Central memory CD8-positive, alpha-beta T cell (primary cell): ENCODE results near the gene ISG15.
"Not testable (repeated sequence)": the region's sequence is repeated elsewhere in the genome, so short reads cannot be mapped to it uniquely, and the experiment has no call there.

Source experiments
- ATAC-seq: fragments of 150-1000 bp; cut with Tn5 transposase; replicated peaks from 2 replicates; pipeline ENCODE4 v1.10.0; 2022; ENCODE audit warnings: mild to moderate bottlenecking, moderate FRiP score, moderate number of reproducible peaks; ENCODE audit not compliant: poor library complexity, severe bottlenecking; ENCODE audit errors: extremely low read depth
- DNase-seq, 2 donors: peaks; one replicate each; pipeline ENCODE4 v3.0.0; 2021; ENCODE audit warnings: low spot score in 2 of 2
- H3K27ac Mint-ChIP-seq: one replicate; pipeline ENCODE4 v1.8.0; 2022; ENCODE audit warnings: low read depth, mild to moderate bottlenecking, moderate library complexity, mixed read lengths
- H3K27me3 Mint-ChIP-seq: one replicate; pipeline ENCODE4 v1.8.0; 2022; ENCODE audit warnings: mixed read lengths
- H3K36me3 Mint-ChIP-seq: one replicate; pipeline ENCODE4 v1.8.0; 2022; ENCODE audit warnings: mild to moderate bottlenecking, moderate library complexity, mixed read lengths; ENCODE audit not compliant: insufficient read depth
- H3K4me1 Mint-ChIP-seq: one replicate; pipeline ENCODE4 v1.8.0; 2022; ENCODE audit warnings: mixed read lengths
- H3K4me3 Mint-ChIP-seq: one replicate; pipeline ENCODE4 v1.8.0; 2022; ENCODE audit warnings: mild to moderate bottlenecking, moderate library complexity, mixed read lengths
- H3K9me3 Mint-ChIP-seq: one replicate; pipeline ENCODE4 v1.8.0; 2022; ENCODE audit warnings: mixed read lengths

Gene ISG15

GRCh38 chr1:1014799-1015681 is 1.7 kb downstream of the ISG15 start:
- Mint-ChIP-seq H3K27ac (peak overlapping the region; percentile 99), H3K27me3 (no peaks in the 10 kb centered on the region), H3K9me3 (no peaks in the 10 kb centered on the region), H3K4me3 (peak overlapping the region; percentile 98), H3K36me3 (peaks cover 12% of the 10 kb centered on the region), H3K4me1 (peaks cover 27% of the 10 kb centered on the region)
- DNase-seq (no peak), ATAC-seq (no peak)

GRCh38 chr1:1017397-1018320 is 4.4 kb downstream of the ISG15 start:
- DNase-seq, ATAC-seq, H3K27me3 Mint-ChIP-seq, H3K9me3 Mint-ChIP-seq, H3K27ac Mint-ChIP-seq: not testable (repeated sequence)
- Mint-ChIP-seq H3K4me3 (peak overlapping the region; percentile 40), H3K36me3 (peaks cover 13% of the 10 kb centered on the region), H3K4me1 (peaks cover 27% of the 10 kb centered on the region)

GRCh38 chr1:1018321-1018685 is 5.0 kb downstream of the ISG15 start:
- not testable (repeated sequence) for H3K27ac Mint-ChIP-seq, ATAC-seq, H3K9me3 Mint-ChIP-seq, H3K36me3 Mint-ChIP-seq, H3K4me3 Mint-ChIP-seq, DNase-seq
- Mint-ChIP-seq H3K4me1 (peaks cover 23% of the 10 kb centered on the region), H3K27me3 (peaks cover 13% of the 10 kb centered on the region)

GRCh38 chr1:1019122-1019999 is 6.1 kb downstream of the ISG15 start:
- ATAC-seq (peak; percentile 75), DNase-seq (peak; percentile 60 to 64)
- Mint-ChIP-seq H3K4me3 (peak overlapping the region; percentile 54), H3K36me3 (peaks cover 3% of the 10 kb centered on the region), H3K9me3 (no peaks in the 10 kb centered on the region), H3K27me3 (peaks cover 16% of the 10 kb centered on the region), H3K4me1 (peaks cover 13% of the 10 kb centered on the region), H3K27ac (no peak overlapping the region)

GRCh38 chr1:1020000-1020404 is 6.7 kb downstream of the ISG15 start, which contains the start of gene AGRN:
Gene AGRN (plus strand): TSS chr1:1020120. CDS start chr1:1020173, 53 bp downstream.
- no peak for DNase-seq
- H3K36me3 Mint-ChIP-seq, result peaks cover 2% of the 10 kb centered on the region
- H3K27me3 Mint-ChIP-seq, result peaks cover 16% of the 10 kb centered on the region
- no peak within 1 kb of the TSS for H3K27ac Mint-ChIP-seq
- no peaks in the 10 kb centered on the region for H3K9me3 Mint-ChIP-seq
- peaks cover 6% of the 10 kb centered on the region for H3K4me1 Mint-ChIP-seq
- ATAC-seq, result no peak
- H3K4me3 Mint-ChIP-seq, result peak within 1 kb of the TSS; percentile 55

- Mint-ChIP-seq H3K27ac (no peak overlapping the region), H3K36me3 (peaks cover 2% of the 10 kb centered on the region), H3K4me1 (peaks cover 4% of the 10 kb centered on the region), H3K9me3 (no peaks in the 10 kb centered on the region), H3K4me3 (peak overlapping the region; percentile 55), H3K27me3 (peaks cover 16% of the 10 kb centered on the region)
- DNase-seq (no peak), ATAC-seq (no peak)
Measured at GRCh38 chr1:1020415-1021009, 7.2 kb downstream of the ISG15 start.

- Mint-ChIP-seq H3K36me3 (peaks cover 2% of the 10 kb centered on the region), H3K4me3 (peak overlapping the region; percentile 55), H3K4me1 (peaks cover 4% of the 10 kb centered on the region), H3K9me3 (no peaks in the 10 kb centered on the region), H3K27ac (no peak overlapping the region), H3K27me3 (peaks cover 16% of the 10 kb centered on the region)
- ATAC-seq (no peak), DNase-seq (no peak)
Measured at GRCh38 chr1:1021010-1021919, 8.0 kb downstream of the ISG15 start.

GRCh38 chr1:1021920-1022259 is 8.6 kb downstream of the ISG15 start:
- H3K27me3 Mint-ChIP-seq, result peaks cover 16% of the 10 kb centered on the region
- H3K4me3 Mint-ChIP-seq, result no peak overlapping the region
- no peak for DNase-seq

GRCh38 chr1:1022302-1023009 is 9.2 kb downstream of the ISG15 start:
- no peak for DNase-seq
- no peak for ATAC-seq
- Mint-ChIP-seq H3K4me3 (peak overlapping the region; percentile 31), H3K27me3 (peaks cover 16% of the 10 kb centered on the region), H3K27ac (no peak overlapping the region), H3K36me3 (peaks cover 2% of the 10 kb centered on the region), H3K9me3 (no peaks in the 10 kb centered on the region), H3K4me1 (no peaks in the 10 kb centered on the region)

More at GRCh38 chr1:1021920-1022259, 8.6 kb downstream of the ISG15 start:
- Mint-ChIP-seq H3K27ac (no peak overlapping the region), H3K36me3 (peaks cover 2% of the 10 kb centered on the region), H3K9me3 (no peaks in the 10 kb centered on the region), H3K4me1 (peaks cover 4% of the 10 kb centered on the region)
- ATAC-seq, result no peak

- H3K27ac Mint-ChIP-seq, result no peak overlapping the region
- no peak overlapping the region for H3K4me3 Mint-ChIP-seq
- DNase-seq, result no peak
- no peak for ATAC-seq
- H3K9me3 Mint-ChIP-seq, result no peaks in the 10 kb centered on the region
- H3K27me3 Mint-ChIP-seq, result peaks cover 16% of the 10 kb centered on the region
- peaks cover 2% of the 10 kb centered on the region for H3K36me3 Mint-ChIP-seq
- no peaks in the 10 kb centered on the region for H3K4me1 Mint-ChIP-seq
Measured at GRCh38 chr1:1023700-1024099, 10.4 kb downstream of the ISG15 start.
